ENCODE data around the gene AUTS2. TPM values are rescaled to one million over a fixed set of nuclear protein-coding genes. Genes with fewer than 3 reads are reported as not detected.

Gene AUTS2
- total and polyA plus RNA-seq, 9 of the 15 experiments (the other 6 are each of a cell fraction or from before 2014, with no cell fraction given): 0.58 TPM; not detected in 8

DNA sequence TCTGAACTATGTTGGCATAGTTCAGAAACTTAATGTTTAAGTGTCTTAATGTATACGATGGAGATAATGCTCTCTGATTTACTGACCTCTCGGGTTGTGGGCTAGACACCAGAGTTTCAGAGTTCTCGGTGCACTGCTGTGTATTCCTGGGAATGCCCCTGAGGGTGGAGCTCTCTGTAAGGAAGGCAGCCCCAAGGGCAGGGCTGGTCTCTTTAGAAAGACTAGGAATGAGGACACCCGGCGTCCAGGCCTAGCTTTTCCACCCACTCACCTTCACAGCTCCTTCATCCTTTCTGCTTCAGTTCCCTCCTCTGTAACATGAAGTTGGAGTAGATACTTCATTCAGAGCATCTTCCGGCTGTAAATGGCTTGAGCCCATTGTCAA is 997.1 kb downstream of the AUTS2 start:
- no peak overlapping the region for H2AFZ ChIP-seq (ENCODE audit: low read depth, low read length)
- H3K36me3 ChIP-seq (ENCODE audit: control insufficient read depth, insufficient read depth, low read length): no peaks in the 10 kb centered on the region
- in situ Hi-C loops (cut with MboI) (no loop called here), intact Hi-C loops (cut with micrococcal nuclease) (no loop called here)
- no peak overlapping the region for H3K9ac ChIP-seq (ENCODE audit: insufficient read depth in 1 of 2, low read depth in 2 of 2, low read length in 2 of 2)
- ChIA-PET POLR2A (interaction anchor here (0.7 to 1.1 kb wide), 2 partner anchors 9 to 76 kb away, joined by 3 to 5 read pairs; no protein-coding TSS in a partner anchor), CTCF (ENCODE audit: low intra/inter-chr PET ratio) (no interaction called here)
- H3K4me1 ChIP-seq (replicated peaks in 1 of 2; ENCODE audit: control insufficient read depth in 2 of 2, insufficient read depth in 2 of 2, low read length in 2 of 2): no peaks in the 10 kb centered on the region
- peaks cover 8 to 35% of the 10 kb centered on the region in 2 experiments; a peak in 3 of 5 replicates for H3K27me3 ChIP-seq (ENCODE audit: control insufficient read depth in 2 of 2, insufficient read depth in 2 of 2, low read length in 2 of 2)
- TF ChIP-seq ZNF408 (CRISPR knock-in tag; IDR thresholded peaks at IDR 0.05; ENCODE audit: low read depth) (no peak), ZNF41 (CRISPR knock-in tag; conservative IDR thresholded peaks at IDR 0.05) (no peak), U2AF1 (optimal IDR thresholded peaks at IDR 0.05; ENCODE audit: low read depth, low read length) (no peak), POLR2A (conservative IDR thresholded peaks at IDR 0.05) (no peak), ZNF3 (CRISPR knock-in tag; IDR thresholded peaks at IDR 0.05) (no peak), MAFK (IDR thresholded peaks at IDR 0.05; ENCODE audit: low read length) (no peak), ZBTB17 (CRISPR knock-in tag; IDR thresholded peaks at IDR 0.05) (no peak), HNRNPH1 (optimal IDR thresholded peaks at IDR 0.05; ENCODE audit: low read depth, low read length) (no peak), ZNF766 (CRISPR knock-in tag; conservative IDR thresholded peaks at IDR 0.05) (no peak), MYNN (IDR thresholded peaks at IDR 0.05) (no peak), MYNN (CRISPR knock-in tag; IDR thresholded peaks at IDR 0.05) (no peak), ELF1 (tag; IDR thresholded peaks at IDR 0.05) (no peak), THRAP3 (IDR thresholded peaks at IDR 0.05; ENCODE audit: borderline replicate concordance) (no peak), YBX1 (IDR thresholded peaks at IDR 0.05) (no peak), HDAC1 (IDR thresholded peaks at IDR 0.05) (no peak), SMARCB1 (IDR thresholded peaks at IDR 0.05; ENCODE audit: insufficient read length, low read depth) (no peak), BCLAF1 (IDR thresholded peaks at IDR 0.05; ENCODE audit: borderline replicate concordance in 1 of 2, control insufficient read depth in 1 of 2, low read depth in 2 of 2, low read length in 1 of 2) (no peak), RBM22 (IDR thresholded peaks at IDR 0.05; ENCODE audit: low read depth, low read length, poor library complexity, severe bottlenecking) (no peak), NR2C1 (IDR thresholded peaks at IDR 0.05) (no peak), NR2C1 (tag; IDR thresholded peaks at IDR 0.05) (no peak), CBX2 (IDR thresholded peaks at IDR 0.05; ENCODE audit: insufficient read depth, low read length, poor library complexity, severe bottlenecking) (no peak)
- BruUV-seq (replicated peaks): no TSS peak
- no peak overlapping the region for H3K4me3 ChIP-seq
- no peak for DNase-seq (ENCODE audit: extremely low read depth in 1 of 4, low spot score in 3 of 4)
- no peaks in the 10 kb centered on the region for H3K9me3 ChIP-seq (replicated peaks; ENCODE audit: control insufficient read depth, insufficient read depth, low read depth, low read length)
- no peak for ATAC-seq
- H4K20me1 ChIP-seq (replicated peaks; ENCODE audit: control insufficient read depth, insufficient read depth, low read length): peaks cover 2% of the 10 kb centered on the region; the same call in 1 of the 2 replicates
- WGBS (ENCODE audit: insufficient coverage, low coverage, missing lambda C conversion rate): 5% methylated on average over 6 of the region's 6 CpGs
- H3K4me2 ChIP-seq (ENCODE audit: insufficient read depth, low read length): no peak overlapping the region
- FAIRE-seq: no peak
- no peak overlapping the region for H3K27ac ChIP-seq (ENCODE audit: extremely low read depth, low read depth, low read length)
- H3K79me2 ChIP-seq (ENCODE audit: control insufficient read depth, insufficient read depth, low read length): no peaks in the 10 kb centered on the region
- H3K9me1 ChIP-seq (ENCODE audit: control insufficient read depth, insufficient read depth, low read length): no peaks in the 10 kb centered on the region
